Brain microvascular endothelial cell (primary cell): ENCODE measurements around the gene PIP5KL1.
A peak's percentile ranks its signal among the peaks of the same experiment; 100 is the strongest.

Source experiments
- DNase-seq: peaks from one replicate; pipeline ENCODE4 v3.0.0-alpha.2; 2020
- H3K27ac ChIP-seq: fragments of 250-450 bp; sonication (Bioruptor Pico); 2 replicates; pipeline ENCODE4 v1.5.1; 2020; ENCODE audit warnings: mild to moderate bottlenecking, moderate library complexity
- H3K27me3 ChIP-seq: fragments of 250-450 bp; sonication (Bioruptor Pico); replicated peaks from 2 replicates; pipeline ENCODE4 v1.5.1; 2020; ENCODE audit warnings: mild to moderate bottlenecking
- H3K36me3 ChIP-seq: fragments of 250-450 bp; sonication (Bioruptor Pico); replicated peaks from 2 replicates; pipeline ENCODE4 v1.5.1; 2020; ENCODE audit warnings: mild to moderate bottlenecking
- H3K4me3 ChIP-seq: 2 replicates; pipeline ENCODE4 v1.5.1; 2011; ENCODE audit warnings: low read depth, mild to moderate bottlenecking, control low read depth, low read length, moderate library complexity
- in situ Hi-C: cut with HindIII; loops from 2 replicates; pipeline ENCODE4 v1.10.0; 2017; ENCODE audit warnings: low sequenced_read_pairs, low pct_ligation_motif_present
- TF ChIP-seq, protein P1 (sequence below): IDR thresholded peaks from 2 replicates; pipeline ENCODE4 v1.5.1; 2011; ENCODE audit warnings: low read depth, mild to moderate bottlenecking, moderate library complexity, low read length, control low read depth, inconsistent platforms; ENCODE audit errors: missing control alignments

The PIP5KL1 gene

DNA sequence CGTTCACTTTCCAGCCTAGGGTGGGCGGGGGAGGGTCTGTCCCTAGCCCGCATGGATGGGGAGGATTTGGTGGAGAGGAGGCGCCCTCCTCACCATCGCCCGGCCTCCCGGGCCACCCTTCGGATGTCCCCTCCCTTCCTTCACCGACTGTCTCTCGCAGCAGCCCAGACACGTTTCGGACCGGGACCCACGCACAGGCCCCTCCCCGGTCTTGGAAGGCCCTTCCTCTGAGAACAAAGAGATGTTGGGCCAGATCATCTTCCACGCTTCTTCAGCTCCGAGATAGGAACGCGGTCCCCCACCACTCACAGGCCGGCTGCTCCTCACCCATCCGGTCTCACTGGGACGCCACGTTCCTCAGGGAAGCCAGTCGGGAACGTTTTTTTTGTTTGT, 7.7 kb upstream of the PIP5KL1 start:
- peaks cover 10% of the 10 kb centered on the region for H3K36me3 ChIP-seq

DNA sequence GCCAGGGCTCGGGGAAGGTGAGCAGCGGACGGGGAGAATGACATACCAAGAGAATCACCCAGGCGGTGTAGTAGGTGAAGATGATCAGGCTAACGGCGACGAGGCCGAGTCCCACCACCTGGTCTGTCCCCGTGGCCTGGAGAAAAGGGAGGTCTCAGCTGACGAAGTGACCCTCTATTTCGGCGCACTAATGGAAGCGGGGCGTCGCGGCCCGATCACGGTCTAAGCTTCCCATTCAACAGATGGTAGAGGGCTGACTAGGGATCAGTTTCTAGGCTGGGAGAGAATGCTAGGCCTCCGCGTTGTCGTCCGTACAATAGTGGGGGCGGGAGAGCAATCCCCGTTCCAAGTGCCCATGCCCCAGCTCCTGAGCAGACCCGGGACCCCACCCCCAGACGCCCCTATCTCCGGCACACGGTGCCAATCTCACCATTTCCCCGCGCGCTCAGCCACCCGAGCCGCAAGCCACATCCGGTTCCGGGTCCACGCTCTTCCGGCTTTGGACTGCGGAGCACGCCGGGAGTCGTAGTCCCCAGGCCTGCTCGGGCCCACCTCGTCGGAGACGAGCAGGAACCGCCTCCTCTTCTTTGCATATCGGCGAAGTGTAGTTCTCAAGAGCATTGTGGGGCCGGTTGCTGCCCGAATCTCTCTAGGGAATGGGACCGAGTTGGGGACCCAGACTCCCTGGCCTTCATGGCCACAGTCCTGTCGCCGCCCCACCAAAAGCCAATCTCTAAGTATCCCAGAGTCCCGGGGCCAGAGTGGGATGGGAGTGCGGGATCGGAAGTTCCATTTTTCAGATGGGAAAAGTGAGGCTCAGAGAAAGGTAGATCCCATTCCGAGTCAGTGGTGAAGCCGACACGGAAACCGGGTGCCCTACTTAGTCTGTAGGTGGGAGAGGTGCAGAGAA, 7.1 kb upstream of the PIP5KL1 start, which contains the start of gene DPM2:
Gene DPM2 (minus strand): TSS at position 467 of the 910 bp plus-strand sequence. CDS start 34 bp downstream, at position 433.
- Histone ChIP-seq H3K4me3 (peak within 1 kb of the TSS; percentile 93), H3K27me3 (no peaks in the 10 kb centered on the region), H3K27ac (peak within 1 kb of the TSS; percentile 75), H3K36me3 (peaks cover 10% of the 10 kb centered on the region)
- DNase-seq = peak; percentile 72
- in situ Hi-C loops = no loop called here
- TF ChIP-seq, protein P1, sequence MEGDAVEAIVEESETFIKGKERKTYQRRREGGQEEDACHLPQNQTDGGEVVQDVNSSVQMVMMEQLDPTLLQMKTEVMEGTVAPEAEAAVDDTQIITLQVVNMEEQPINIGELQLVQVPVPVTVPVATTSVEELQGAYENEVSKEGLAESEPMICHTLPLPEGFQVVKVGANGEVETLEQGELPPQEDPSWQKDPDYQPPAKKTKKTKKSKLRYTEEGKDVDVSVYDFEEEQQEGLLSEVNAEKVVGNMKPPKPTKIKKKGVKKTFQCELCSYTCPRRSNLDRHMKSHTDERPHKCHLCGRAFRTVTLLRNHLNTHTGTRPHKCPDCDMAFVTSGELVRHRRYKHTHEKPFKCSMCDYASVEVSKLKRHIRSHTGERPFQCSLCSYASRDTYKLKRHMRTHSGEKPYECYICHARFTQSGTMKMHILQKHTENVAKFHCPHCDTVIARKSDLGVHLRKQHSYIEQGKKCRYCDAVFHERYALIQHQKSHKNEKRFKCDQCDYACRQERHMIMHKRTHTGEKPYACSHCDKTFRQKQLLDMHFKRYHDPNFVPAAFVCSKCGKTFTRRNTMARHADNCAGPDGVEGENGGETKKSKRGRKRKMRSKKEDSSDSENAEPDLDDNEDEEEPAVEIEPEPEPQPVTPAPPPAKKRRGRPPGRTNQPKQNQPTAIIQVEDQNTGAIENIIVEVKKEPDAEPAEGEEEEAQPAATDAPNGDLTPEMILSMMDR = no peak

More for the DNA sequence above, 7.7 kb upstream of the PIP5KL1 start:
- Histone ChIP-seq H3K27ac (no peak overlapping the region), H3K27me3 (no peaks in the 10 kb centered on the region), H3K4me3 (peak overlapping the region; percentile 93)
- in situ Hi-C loops = no loop called here
- TF ChIP-seq, protein P1 = no peak
- no peak for DNase-seq

DNA sequence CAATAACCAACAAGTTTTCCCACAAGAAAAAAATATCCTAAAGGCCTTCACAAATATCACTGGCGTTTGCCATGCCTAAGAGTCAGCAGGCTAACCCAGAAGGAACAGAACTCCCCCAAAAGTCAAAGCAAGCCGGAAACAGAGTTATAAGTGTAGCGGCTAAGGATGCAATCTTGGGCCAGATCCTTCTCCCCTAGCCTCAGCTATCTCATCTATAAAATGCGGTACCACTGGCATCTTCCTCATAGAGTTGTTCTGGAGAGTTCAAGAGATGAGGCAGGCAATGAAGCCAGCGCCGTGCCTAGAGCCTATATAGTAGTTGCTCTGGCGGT, 6.4 kb upstream of the PIP5KL1 start:
- Histone ChIP-seq H3K27me3 (no peaks in the 10 kb centered on the region), H3K36me3 (peaks cover 10% of the 10 kb centered on the region), H3K4me3 (peak overlapping the region; percentile 93), H3K27ac (peak overlapping the region; percentile 75)
- DNase-seq = no peak
- in situ Hi-C loops = no loop called here
- TF ChIP-seq, protein P1 = no peak

DNA sequence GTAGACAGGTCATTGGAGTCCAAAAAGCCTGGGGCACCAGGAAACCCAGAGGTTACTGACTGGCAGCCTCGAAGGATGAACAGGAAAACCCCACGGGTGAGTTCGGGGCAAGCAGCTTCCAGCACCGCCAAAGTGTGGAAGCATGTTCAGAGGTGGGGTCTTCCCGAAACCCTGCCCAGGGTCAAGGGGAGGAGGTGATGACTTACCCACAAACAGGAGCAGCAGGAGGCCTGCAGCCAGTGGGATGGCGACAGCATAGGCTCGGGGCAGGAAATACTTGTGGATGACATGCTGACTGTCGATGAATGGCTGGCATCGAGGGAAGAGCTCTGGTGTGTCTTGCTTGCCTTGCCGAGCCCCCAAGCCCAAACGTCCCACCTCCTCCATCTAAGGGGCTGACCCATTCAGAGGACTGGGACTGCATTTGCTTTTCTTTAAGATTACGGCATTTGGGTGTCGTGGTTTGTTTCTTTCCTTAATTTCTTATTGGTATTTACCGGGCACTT, 5.8 kb upstream of the PIP5KL1 start:
- H3K27me3 ChIP-seq = no peaks in the 10 kb centered on the region
- H3K36me3 ChIP-seq = peaks cover 10% of the 10 kb centered on the region
- DNase-seq = no peak
- in situ Hi-C loops = no loop called here
- TF ChIP-seq, protein P1 = no peak
- H3K4me3 ChIP-seq = peak overlapping the region; percentile 93
- no peak overlapping the region for H3K27ac ChIP-seq

DNA sequence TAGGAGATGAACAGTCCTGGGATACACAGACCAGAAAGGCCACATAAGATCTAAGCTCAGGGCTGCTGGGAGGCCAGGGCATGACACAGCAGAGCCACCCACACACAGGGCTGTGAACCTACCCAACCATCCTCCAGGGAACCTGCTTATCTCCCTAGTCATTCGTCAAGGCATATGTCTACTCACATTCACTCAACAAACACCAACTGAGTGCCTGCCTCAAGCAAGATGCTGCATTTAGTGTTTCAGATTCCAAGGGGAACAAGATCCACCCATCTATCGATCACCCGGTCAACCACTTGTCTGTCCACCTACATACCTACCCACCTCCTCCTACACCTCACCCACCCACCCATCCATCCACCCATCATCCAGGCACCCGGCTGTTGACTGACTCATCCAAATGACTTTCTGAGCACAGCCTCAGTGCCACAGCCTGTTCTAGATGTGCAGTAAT, 5.2 kb upstream of the PIP5KL1 start:
- H3K27me3 ChIP-seq = no peaks in the 10 kb centered on the region
- peak overlapping the region; percentile 93 for H3K4me3 ChIP-seq
- DNase-seq = peak; percentile 42
- TF ChIP-seq, protein P1 = no peak
- in situ Hi-C loops = no loop called here
- H3K27ac ChIP-seq = no peak overlapping the region
- peaks cover 10% of the 10 kb centered on the region for H3K36me3 ChIP-seq
